Bronchial epithelial cell (primary cell): ENCODE data around the gene PKN1. TPM values are rescaled to one million over a fixed set of nuclear protein-coding genes. Genes with fewer than 3 reads are reported as not detected.

ENCODE experiments used
- DNase-seq: peaks from one replicate; pipeline ENCODE4 v3.0.0-alpha.2; 2010; ENCODE audit warnings: low read depth
- FAIRE-seq: peaks from 2 replicates; lab custom pipeline; 2011; peaks lifted over from hg19 to GRCh38; lab: Jason Lieb, UNC
- H3K27me3 ChIP-seq: 2 replicates; pipeline ENCODE4 v1.5.1; 2011; ENCODE audit warnings: low read length; ENCODE audit not compliant: control insufficient read depth, insufficient read depth
- H3K36me3 ChIP-seq: 2 replicates; pipeline ENCODE4 v1.5.1; 2011; ENCODE audit warnings: low read length; ENCODE audit not compliant: control insufficient read depth, insufficient read depth
- H3K4me3 ChIP-seq: 2 replicates; pipeline ENCODE4 v1.5.1; 2011; ENCODE audit warnings: mild to moderate bottlenecking, low read depth, low read length, control low read depth
- total RNA-seq: library from RNA; depleted of rRNA; stranded (reverse); fragments of >200 nt; gene quantifications from 2 replicates; pipeline ENCODE4 v1.2.1, GENCODE V29; 2014
- TF ChIP-seq, protein P1 (sequence below): IDR thresholded peaks from 2 replicates; pipeline ENCODE4 v1.5.1; 2011; ENCODE audit warnings: mild to moderate bottlenecking, moderate library complexity, low read length, control low read depth, inconsistent platforms; ENCODE audit not compliant: insufficient read depth, severe bottlenecking

PKN1 gene
- total RNA-seq, 1 donor from 2014 or later, result 32.9 TPM

DNA sequence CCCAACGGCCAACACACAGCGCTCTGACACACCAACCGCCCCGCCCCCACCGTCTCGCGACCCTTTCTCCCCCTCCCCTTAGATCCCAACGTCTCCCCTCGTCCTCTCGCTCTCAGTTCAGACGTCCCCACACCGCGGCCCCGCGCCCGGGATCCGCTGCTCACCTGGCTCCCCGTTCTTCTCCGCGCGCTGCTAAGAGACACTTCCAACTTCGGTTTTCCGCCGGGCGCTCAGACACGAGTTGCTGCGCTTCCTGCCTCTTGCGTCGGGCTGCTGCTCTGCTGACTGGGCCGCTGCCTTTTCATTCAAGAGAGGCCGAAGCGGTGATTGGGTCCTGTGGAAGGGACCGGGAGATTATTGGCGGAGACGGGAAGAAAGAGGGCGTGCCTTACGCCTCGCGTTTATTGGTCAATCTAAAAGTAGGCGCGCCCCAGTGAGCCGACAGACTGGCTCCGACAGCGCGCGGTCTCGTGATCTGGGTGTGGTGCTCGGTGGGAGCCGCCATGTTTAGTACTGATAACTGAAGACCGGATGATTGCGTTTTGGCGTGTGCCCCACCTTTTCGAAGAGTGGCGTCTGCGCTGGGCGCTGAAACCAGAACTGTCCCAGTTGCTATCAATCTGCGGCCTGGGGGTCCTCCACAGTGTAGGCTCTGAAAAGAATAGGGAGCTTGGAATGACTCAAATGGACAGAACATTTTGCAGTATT lies 13.8 kb upstream of the PKN1 start, which contains the start of gene DDX39A:
Gene DDX39A, minus strand, starts transcription at position 236 of the 708 bp plus-strand sequence. CDS start 6,121 bp downstream, outside the sequence.
- DNase-seq (peak; percentile 97), FAIRE-seq (no peak)
- TF ChIP-seq, protein P1, sequence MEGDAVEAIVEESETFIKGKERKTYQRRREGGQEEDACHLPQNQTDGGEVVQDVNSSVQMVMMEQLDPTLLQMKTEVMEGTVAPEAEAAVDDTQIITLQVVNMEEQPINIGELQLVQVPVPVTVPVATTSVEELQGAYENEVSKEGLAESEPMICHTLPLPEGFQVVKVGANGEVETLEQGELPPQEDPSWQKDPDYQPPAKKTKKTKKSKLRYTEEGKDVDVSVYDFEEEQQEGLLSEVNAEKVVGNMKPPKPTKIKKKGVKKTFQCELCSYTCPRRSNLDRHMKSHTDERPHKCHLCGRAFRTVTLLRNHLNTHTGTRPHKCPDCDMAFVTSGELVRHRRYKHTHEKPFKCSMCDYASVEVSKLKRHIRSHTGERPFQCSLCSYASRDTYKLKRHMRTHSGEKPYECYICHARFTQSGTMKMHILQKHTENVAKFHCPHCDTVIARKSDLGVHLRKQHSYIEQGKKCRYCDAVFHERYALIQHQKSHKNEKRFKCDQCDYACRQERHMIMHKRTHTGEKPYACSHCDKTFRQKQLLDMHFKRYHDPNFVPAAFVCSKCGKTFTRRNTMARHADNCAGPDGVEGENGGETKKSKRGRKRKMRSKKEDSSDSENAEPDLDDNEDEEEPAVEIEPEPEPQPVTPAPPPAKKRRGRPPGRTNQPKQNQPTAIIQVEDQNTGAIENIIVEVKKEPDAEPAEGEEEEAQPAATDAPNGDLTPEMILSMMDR, result no peak
- Histone ChIP-seq H3K36me3 (peaks cover 6% of the 10 kb centered on the region), H3K4me3 (peak within 1 kb of the TSS; percentile 89), H3K27me3 (no peaks in the 10 kb centered on the region)

DNA sequence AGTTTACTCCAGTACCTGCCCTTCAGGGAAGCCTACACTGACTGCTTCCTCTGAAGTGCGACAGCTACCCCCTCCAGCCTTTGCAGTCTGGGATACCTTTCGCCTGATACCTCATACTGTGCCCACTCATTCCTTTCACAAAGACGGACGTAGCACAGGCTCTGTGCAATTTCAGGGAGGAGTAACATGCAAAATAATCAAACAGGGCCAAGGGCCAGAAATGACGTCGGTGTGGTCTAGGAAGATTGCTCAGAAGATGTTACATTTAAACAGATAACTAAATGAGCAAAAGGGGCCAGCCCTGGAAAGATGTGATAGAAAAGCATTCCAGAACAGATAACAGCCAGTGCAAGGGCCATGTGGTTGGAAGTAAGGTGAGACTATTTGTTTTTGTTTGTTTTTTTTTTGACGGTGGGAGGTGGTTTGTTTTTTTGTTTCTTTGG lies 7.4 kb upstream of the PKN1 start:
- H3K4me3 ChIP-seq, result no peak overlapping the region
- DNase-seq, result no peak
- H3K36me3 ChIP-seq, result no peaks in the 10 kb centered on the region
- TF ChIP-seq, protein P1, result no peak
- peaks cover under 1% of the 10 kb centered on the region for H3K27me3 ChIP-seq
- FAIRE-seq, result no peak

DNA sequence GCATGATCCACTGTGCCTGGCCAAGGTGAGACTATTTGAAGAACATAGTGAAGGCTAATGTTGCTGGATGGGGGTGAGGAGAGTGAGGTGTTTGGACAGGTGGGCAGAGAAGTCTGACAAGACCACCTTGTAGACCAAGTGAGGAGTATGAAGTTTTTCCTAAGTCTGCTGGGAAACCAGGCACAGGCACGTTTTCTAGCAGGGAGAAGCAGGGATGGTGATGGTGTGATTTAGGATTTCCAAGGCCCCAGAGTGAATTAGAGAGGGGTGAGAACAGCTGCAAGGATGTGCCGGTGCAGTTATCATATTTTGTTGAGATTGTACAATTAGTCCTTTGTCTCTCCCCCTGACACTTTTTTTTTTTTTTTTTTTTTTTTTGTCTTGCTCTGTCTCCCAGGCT lies 5.6 kb upstream of the PKN1 start:
- no peak for FAIRE-seq
- Histone ChIP-seq H3K36me3 (no peaks in the 10 kb centered on the region), H3K27me3 (peaks cover 2% of the 10 kb centered on the region)

DNA sequence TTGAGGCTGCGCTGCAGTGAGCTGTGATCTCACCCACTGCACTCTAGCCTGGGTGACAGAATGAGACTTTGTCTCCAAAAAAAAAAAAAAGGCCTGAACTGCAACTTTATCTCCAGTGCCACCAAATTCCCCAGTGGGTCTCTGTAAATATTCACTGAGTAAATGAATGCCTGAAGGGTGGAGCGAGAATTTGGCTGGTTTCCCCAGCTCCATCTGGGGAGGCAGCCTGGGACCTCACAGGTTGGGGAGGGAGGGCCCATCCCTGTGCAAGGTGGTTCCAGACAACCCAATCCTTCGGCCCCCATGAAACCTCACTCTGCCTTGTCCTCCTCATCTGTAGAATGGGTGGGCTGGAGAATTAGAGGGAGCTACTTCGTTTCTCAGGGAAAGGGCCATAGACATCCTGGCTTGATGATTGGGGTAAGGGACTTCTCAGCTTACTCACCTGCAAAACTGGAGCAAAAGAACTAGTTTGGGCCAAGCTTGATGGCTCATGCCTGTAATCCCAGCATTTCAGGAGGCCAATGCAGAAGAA lies 4.2 kb upstream of the PKN1 start:
- DNase-seq, result no peak
- no peaks in the 10 kb centered on the region for H3K36me3 ChIP-seq
- peaks cover 6% of the 10 kb centered on the region for H3K27me3 ChIP-seq
- FAIRE-seq, result no peak
- no peak overlapping the region for H3K4me3 ChIP-seq
- TF ChIP-seq, protein P1, result no peak

More for the DNA sequence above, 5.6 kb upstream of the PKN1 start:
- no peak for DNase-seq
- H3K4me3 ChIP-seq, result no peak overlapping the region
- TF ChIP-seq, protein P1, result no peak

DNA sequence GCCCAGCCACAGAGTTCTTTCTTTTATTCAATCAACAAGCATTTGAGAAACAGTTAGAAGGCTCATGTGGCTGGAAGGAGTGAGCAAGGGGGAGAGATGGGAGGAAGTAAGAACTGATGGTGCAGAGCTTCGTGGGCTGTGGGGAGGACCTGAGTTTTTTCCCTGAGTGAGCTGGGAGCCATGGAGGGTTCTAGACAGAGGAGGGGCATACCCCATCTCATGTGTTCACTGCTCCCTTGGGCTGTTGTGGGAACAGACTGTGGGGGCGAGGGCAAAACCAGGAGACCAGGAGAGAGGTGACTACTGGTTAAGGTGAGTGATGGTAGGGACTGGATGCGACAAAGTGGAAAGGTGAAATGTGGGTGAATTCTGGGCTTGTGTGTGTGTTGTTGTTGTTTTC lies 2.4 kb upstream of the PKN1 start:
- no peak for FAIRE-seq
- Histone ChIP-seq H3K4me3 (no peak overlapping the region), H3K36me3 (no peaks in the 10 kb centered on the region), H3K27me3 (peaks cover 6% of the 10 kb centered on the region)
- no peak for DNase-seq
- TF ChIP-seq, protein P1, result no peak
